HAP-1 (cell line): Measurements from ENCODE around the gene SLC30A3.
"Not testable (repeated sequence)": the region's sequence is repeated elsewhere in the genome, so short reads cannot be mapped to it uniquely, and the experiment has no call there.

Experiments
- DNase-seq, 2 experiments: peaks; one replicate each; pipeline ENCODE4 v3.0.0-alpha.2; 2016 to 2020; ENCODE audit warnings: low spot score in 2 of 2
- H3K27me3 ChIP-seq: fragments of 250-450 bp; sonication (Bioruptor Pico); 2 replicates; pipeline ENCODE4 v1.5.1; 2020; ENCODE audit warnings: low read depth, mild to moderate bottlenecking, moderate library complexity
- H3K36me3 ChIP-seq: fragments of 250-450 bp; sonication (Bioruptor Pico); replicated peaks from 2 replicates; pipeline ENCODE4 v1.5.1; 2020; ENCODE audit warnings: mild to moderate bottlenecking
- H3K4me1 ChIP-seq: fragments of 250-450 bp; sonication (Bioruptor Pico); 2 replicates; pipeline ENCODE4 v1.5.1; 2020; ENCODE audit warnings: mild to moderate bottlenecking
- H3K4me3 ChIP-seq: fragments of 250-450 bp; sonication (Bioruptor Pico); 2 replicates; pipeline ENCODE4 v1.5.1; 2020; ENCODE audit warnings: mild to moderate bottlenecking, moderate library complexity
- H3K9me3 ChIP-seq: fragments of 250-450 bp; sonication (Bioruptor Pico); 2 replicates; pipeline ENCODE4 v1.5.1; 2020; ENCODE audit warnings: mild to moderate bottlenecking, moderate library complexity
- in situ Hi-C: fragments of 300-500 bp; cut with MboI; formaldehyde crosslinking; loops from 3 replicates; pipeline ENCODE4 v1.14.3; 2020; ENCODE audit warnings: low sequenced_read_pairs, inconsistent platforms, mixed read lengths

Gene SLC30A3

GRCh38 chr2:27262379-27263286 lies at the start of gene SLC30A3:
Gene SLC30A3 (minus strand): TSS chr2:27263047. CDS start chr2:27262906, 141 bp downstream.
- in situ Hi-C loops, result no loop called here
- Histone ChIP-seq H3K4me1 (peaks cover 31% of the 10 kb centered on the region), H3K36me3 (peaks cover 11% of the 10 kb centered on the region), H3K27me3 (no peaks in the 10 kb centered on the region), H3K9me3 (no peaks in the 10 kb centered on the region), H3K4me3 (peak within 1 kb of the TSS; percentile 93)
- peak; percentile 76 to 95 for DNase-seq

- in situ Hi-C loops, result no loop called here
- Histone ChIP-seq H3K36me3 (peaks cover 4% of the 10 kb centered on the region; the same call in 1 of the 2 replicates), H3K27me3 (no peaks in the 10 kb centered on the region), H3K4me1 (no peaks in the 10 kb centered on the region), H3K4me3 (no peak overlapping the region), H3K9me3 (no peaks in the 10 kb centered on the region)
- DNase-seq, result no peak
These were observed 49.3 kb upstream of the SLC30A3 start for GRCh38 chr2:27312152-27312551.

GRCh38 chr2:27309651-27310050 lies 46.8 kb upstream of the SLC30A3 start:
- in situ Hi-C loops, result no loop called here
- no peak for DNase-seq

GRCh38 chr2:27308359-27308881 lies 45.6 kb upstream of the SLC30A3 start, which contains the start of gene UCN:
Gene UCN (minus strand): TSS chr2:27308445. CDS start chr2:27307895, 550 bp downstream.
- Histone ChIP-seq H3K27me3 (no peaks in the 10 kb centered on the region), H3K9me3 (no peaks in the 10 kb centered on the region), H3K4me3 (no peak within 1 kb of the TSS), H3K36me3 (peaks cover 4% of the 10 kb centered on the region), H3K4me1 (no peaks in the 10 kb centered on the region)
- peak in 1 of 2 experiments; percentile 28 for DNase-seq
- in situ Hi-C loops, result no loop called here

More at GRCh38 chr2:27309651-27310050, 46.8 kb upstream of the SLC30A3 start:
- H3K9me3 ChIP-seq, result no peaks in the 10 kb centered on the region
- peaks cover 4% of the 10 kb centered on the region for H3K36me3 ChIP-seq
- no peak overlapping the region for H3K4me3 ChIP-seq
- H3K4me1 ChIP-seq, result no peaks in the 10 kb centered on the region
- H3K27me3 ChIP-seq, result no peaks in the 10 kb centered on the region

GRCh38 chr2:27307545-27308358 lies 44.9 kb upstream of the SLC30A3 start:
- Histone ChIP-seq H3K36me3 (peaks cover 4% of the 10 kb centered on the region), H3K4me3 (no peak overlapping the region), H3K9me3 (no peaks in the 10 kb centered on the region), H3K4me1 (peaks cover 3% of the 10 kb centered on the region), H3K27me3 (no peaks in the 10 kb centered on the region)
- DNase-seq, result no peak
- in situ Hi-C loops, result no loop called here

GRCh38 chr2:27307287-27307544 lies 44.4 kb upstream of the SLC30A3 start:
- H3K4me1 ChIP-seq, result peaks cover 3% of the 10 kb centered on the region
- peaks cover 4% of the 10 kb centered on the region for H3K36me3 ChIP-seq
- no peaks in the 10 kb centered on the region for H3K27me3 ChIP-seq
- no peak for DNase-seq
- H3K9me3 ChIP-seq, result no peaks in the 10 kb centered on the region
- H3K4me3 ChIP-seq, result no peak overlapping the region
- in situ Hi-C loops, result no loop called here

GRCh38 chr2:27306573-27307286 lies 43.9 kb upstream of the SLC30A3 start:
- no peak overlapping the region for H3K4me3 ChIP-seq
- peaks cover 4% of the 10 kb centered on the region for H3K36me3 ChIP-seq
- in situ Hi-C loops, result no loop called here
- no peak for DNase-seq
- H3K27me3 ChIP-seq, result no peaks in the 10 kb centered on the region
- no peaks in the 10 kb centered on the region for H3K9me3 ChIP-seq
- H3K4me1 ChIP-seq, result peaks cover 3% of the 10 kb centered on the region

GRCh38 chr2:27306136-27306535 lies 43.3 kb upstream of the SLC30A3 start:
- no peaks in the 10 kb centered on the region for H3K27me3 ChIP-seq
- in situ Hi-C loops, result no loop called here
- no peak for DNase-seq

GRCh38 chr2:27305516-27305915 lies 42.7 kb upstream of the SLC30A3 start:
- no peaks in the 10 kb centered on the region for H3K27me3 ChIP-seq
- H3K9me3 ChIP-seq, result no peaks in the 10 kb centered on the region
- peaks cover 5% of the 10 kb centered on the region for H3K36me3 ChIP-seq
- peaks cover 3% of the 10 kb centered on the region for H3K4me1 ChIP-seq
- in situ Hi-C loops, result no loop called here
- H3K4me3 ChIP-seq, result no peak overlapping the region
- no peak for DNase-seq

More at GRCh38 chr2:27306136-27306535, 43.3 kb upstream of the SLC30A3 start:
- peaks cover 4% of the 10 kb centered on the region for H3K36me3 ChIP-seq
- H3K4me3 ChIP-seq, result no peak overlapping the region
- H3K9me3 ChIP-seq, result no peaks in the 10 kb centered on the region
- peaks cover 3% of the 10 kb centered on the region for H3K4me1 ChIP-seq

- Histone ChIP-seq H3K4me1 (peaks cover 3% of the 10 kb centered on the region), H3K4me3 (no peak overlapping the region), H3K27me3 (no peaks in the 10 kb centered on the region), H3K36me3 (peaks cover 7% of the 10 kb centered on the region), H3K9me3 (no peaks in the 10 kb centered on the region)
- no peak for DNase-seq
- in situ Hi-C loops, result no loop called here
These were observed 41.8 kb upstream of the SLC30A3 start for GRCh38 chr2:27304488-27305240.

GRCh38 chr2:27303093-27304025 lies 40.5 kb upstream of the SLC30A3 start:
- peaks cover 3% of the 10 kb centered on the region for H3K36me3 ChIP-seq
- peaks cover 3% of the 10 kb centered on the region for H3K4me1 ChIP-seq
- peak; percentile 75 to 80 for DNase-seq
- no peaks in the 10 kb centered on the region for H3K27me3 ChIP-seq
- no peaks in the 10 kb centered on the region for H3K9me3 ChIP-seq
- H3K4me3 ChIP-seq, result no peak overlapping the region
- in situ Hi-C loops, result no loop called here

GRCh38 chr2:27300606-27301005 lies 37.8 kb upstream of the SLC30A3 start:
- H3K4me3 ChIP-seq, H3K4me1 ChIP-seq, in situ Hi-C loops, H3K9me3 ChIP-seq, H3K27me3 ChIP-seq, H3K36me3 ChIP-seq, DNase-seq: not testable (repeated sequence)
